Loucy (cell line): ENCODE measurements around the gene TMOD4.

Source experiments
- EZH2phosphoT487 ChIP-seq: fragments of 200-600 bp; IDR thresholded peaks from 2 replicates; pipeline ENCODE4 v1.6.1; 2018; ENCODE audit warnings: antibody characterized with exemption, mild to moderate bottlenecking, moderate library complexity, borderline replicate concordance
- TF ChIP-seq, protein P1 (sequence below): fragments of 200-600 bp; sonication (generic); conservative IDR thresholded peaks from 2 replicates; pipeline ENCODE4 v1.5.1; 2014; ENCODE audit warnings: mild to moderate bottlenecking, antibody characterized with exemption, low read length

DNA sequence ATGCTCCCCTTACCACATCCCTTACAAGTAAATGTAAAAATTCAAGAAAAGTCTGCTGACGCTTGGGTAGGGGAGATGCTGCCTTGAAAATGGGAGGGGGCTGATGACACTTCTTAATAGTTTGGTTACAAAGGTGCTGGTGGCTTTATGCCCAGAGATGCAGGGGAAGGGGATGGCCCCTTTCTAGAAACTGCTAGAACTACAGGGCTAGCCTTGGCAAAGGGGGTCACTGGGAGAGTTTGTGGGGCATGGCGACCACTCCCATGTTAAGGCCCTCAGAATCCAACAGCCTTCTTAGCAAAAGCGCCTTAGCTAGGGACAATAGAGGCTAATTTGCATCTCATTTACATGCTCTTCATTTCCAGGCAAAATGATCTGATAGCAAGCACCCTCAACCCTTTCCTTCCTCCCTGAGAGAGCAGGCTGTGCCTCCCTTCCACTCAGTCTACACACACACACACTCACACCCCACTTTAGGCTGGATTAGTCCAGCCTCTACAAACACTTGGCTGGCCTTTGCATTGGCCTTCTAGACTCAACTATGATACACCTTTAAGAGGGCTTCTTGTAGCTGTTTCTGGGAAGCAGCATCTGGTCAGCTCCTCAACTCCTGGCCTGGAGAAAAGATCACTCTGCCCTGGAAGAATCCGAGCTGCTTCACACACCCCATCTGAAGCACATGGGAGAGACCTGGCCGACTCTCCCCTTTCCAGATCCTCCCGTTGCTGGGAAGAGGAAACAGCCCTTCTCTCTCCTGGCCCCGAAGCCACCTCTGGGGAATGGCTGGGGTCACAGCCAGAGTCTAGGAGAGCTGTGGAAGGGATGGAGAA lies 31.1 kb downstream of the TMOD4 start:
- TF ChIP-seq, protein P1, sequence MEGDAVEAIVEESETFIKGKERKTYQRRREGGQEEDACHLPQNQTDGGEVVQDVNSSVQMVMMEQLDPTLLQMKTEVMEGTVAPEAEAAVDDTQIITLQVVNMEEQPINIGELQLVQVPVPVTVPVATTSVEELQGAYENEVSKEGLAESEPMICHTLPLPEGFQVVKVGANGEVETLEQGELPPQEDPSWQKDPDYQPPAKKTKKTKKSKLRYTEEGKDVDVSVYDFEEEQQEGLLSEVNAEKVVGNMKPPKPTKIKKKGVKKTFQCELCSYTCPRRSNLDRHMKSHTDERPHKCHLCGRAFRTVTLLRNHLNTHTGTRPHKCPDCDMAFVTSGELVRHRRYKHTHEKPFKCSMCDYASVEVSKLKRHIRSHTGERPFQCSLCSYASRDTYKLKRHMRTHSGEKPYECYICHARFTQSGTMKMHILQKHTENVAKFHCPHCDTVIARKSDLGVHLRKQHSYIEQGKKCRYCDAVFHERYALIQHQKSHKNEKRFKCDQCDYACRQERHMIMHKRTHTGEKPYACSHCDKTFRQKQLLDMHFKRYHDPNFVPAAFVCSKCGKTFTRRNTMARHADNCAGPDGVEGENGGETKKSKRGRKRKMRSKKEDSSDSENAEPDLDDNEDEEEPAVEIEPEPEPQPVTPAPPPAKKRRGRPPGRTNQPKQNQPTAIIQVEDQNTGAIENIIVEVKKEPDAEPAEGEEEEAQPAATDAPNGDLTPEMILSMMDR = no peak
- TF ChIP-seq EZH2phosphoT487 = no peak
